GM12878 (cell line): Measurements from ENCODE around the gene KCND2. TPM values are rescaled to one million over a fixed set of nuclear protein-coding genes. Genes with fewer than 3 reads are reported as not detected.

Experiments
- ATAC-seq: fragments of 200-7000 bp; cut with Tn5 transposase; 3 replicates; pipeline ENCODE4 v1.9.1; 2020; ENCODE audit warnings: mild to moderate bottlenecking, moderate library complexity
- BruUV-seq: library from RNA; stranded (reverse); fragments of 400-500 nt; replicated peaks from 2 replicates; lab custom pipeline; 2021; lab: Mats Ljungman, UMichigan
- CTCF ChIA-PET: fragments of 300-600 bp; sonication (Branson Sonifier 250); formaldehyde crosslinking; extraction: SDS; loops from one replicate; lab custom pipeline; 2021; ENCODE audit warnings: inconsistent platforms; lab: Yijun Ruan, JAX
- POLR2A ChIA-PET: fragments of 350-600 bp; formaldehyde crosslinking; extraction: SDS; loops from one replicate; lab custom pipeline; 2021; ENCODE audit warnings: inconsistent platforms; lab: Charles Lee
- RAD21 ChIA-PET: fragments of 300-600 bp; sonication (Branson Sonifier 250); formaldehyde crosslinking; loops from one replicate; lab custom pipeline; 2023; ENCODE audit warnings: antibody characterized with exemption; ENCODE audit not compliant: unreplicated experiment; lab: Charles Lee
- SMC1A ChIA-PET: fragments of 300-600 bp; sonication (Branson Sonifier 250); formaldehyde crosslinking; loops from one replicate; lab custom pipeline; 2023; ENCODE audit not compliant: unreplicated experiment, uncharacterized antibody; lab: Charles Lee
- DNase-seq: peaks from one replicate; pipeline ENCODE4 v3.0.0-alpha.2; 2011; ENCODE audit warnings: low read depth, low spot score
- FAIRE-seq: peaks from 3 replicates; lab custom pipeline; 2011; peaks lifted over from hg19 to GRCh38; lab: Jason Lieb, UNC
- H2AFZ ChIP-seq: 2 replicates; pipeline ENCODE4 v1.6.0; 2011; ENCODE audit warnings: low read depth, low read length, control low read depth; ENCODE audit not compliant: control insufficient read depth
- H3K27ac ChIP-seq: 2 replicates; pipeline ENCODE4 v1.5.1; 2011; ENCODE audit warnings: control low read depth; ENCODE audit not compliant: control insufficient read depth, insufficient read depth
- H3K27me3 ChIP-seq, 2 experiments: replicated peaks in 1 of 2; 2 replicates each; pipeline versions ENCODE4 v1.6.0 to v1.6.1; 2011; ENCODE audit warnings: low read length in 1 of 2; ENCODE audit not compliant: control insufficient read depth in 2 of 2, insufficient read depth in 2 of 2
- H3K36me3 ChIP-seq, 2 experiments: 2 replicates each; pipeline ENCODE4 v1.5.1; 2011; ENCODE audit warnings: low read length in 1 of 2; ENCODE audit not compliant: control insufficient read depth in 2 of 2, insufficient read depth in 2 of 2
- H3K4me1 ChIP-seq: 2 replicates; pipeline ENCODE4 v1.6.1; 2011; ENCODE audit warnings: mild to moderate bottlenecking, low read length, moderate library complexity, mixed read lengths; ENCODE audit not compliant: control insufficient read depth, insufficient read depth
- H3K4me2 ChIP-seq: 2 replicates; pipeline ENCODE4 v1.6.0; 2011; ENCODE audit warnings: control low read depth; ENCODE audit not compliant: control insufficient read depth, insufficient read depth
- H3K4me3 ChIP-seq: fragments of 200-600 bp; sonication (generic); 2 replicates; pipeline ENCODE4 v1.5.1; 2016
- H3K79me2 ChIP-seq: 2 replicates; pipeline ENCODE4 v1.6.0; 2011; ENCODE audit warnings: low read length; ENCODE audit not compliant: control insufficient read depth, insufficient read depth
- H3K9ac ChIP-seq: 2 replicates; pipeline ENCODE4 v1.8.0; 2011; ENCODE audit warnings: low read length, control low read depth, mixed read lengths; ENCODE audit not compliant: control insufficient read depth, insufficient read depth
- H3K9me3 ChIP-seq: replicated peaks from 3 replicates; pipeline ENCODE4 v1.5.1; 2011; ENCODE audit warnings: mild to moderate bottlenecking, low read length; ENCODE audit not compliant: control insufficient read depth, insufficient read depth
- H4K20me1 ChIP-seq: 2 replicates; pipeline ENCODE4 v1.6.0; 2011; ENCODE audit not compliant: control insufficient read depth, insufficient read depth
- BCL11A ChIP-seq: IDR thresholded peaks from 2 replicates; pipeline ENCODE4 v1.6.1; 2011; ENCODE audit warnings: low read depth, low read length
- CHD2 ChIP-seq: IDR thresholded peaks from 2 replicates; pipeline ENCODE4 v1.6.1; 2011; ENCODE audit warnings: low read depth, low read length, improper control_type of control experiment, borderline replicate concordance
- CHD4 ChIP-seq: fragments of 200-600 bp; sonication (generic); IDR thresholded peaks from 2 replicates; pipeline ENCODE4 v1.6.1; 2016; ENCODE audit warnings: mild to moderate bottlenecking
- E2F8 ChIP-seq: fragments of 450-650 bp; IDR thresholded peaks from 2 replicates; pipeline ENCODE4 v1.6.1; 2018; ENCODE audit warnings: mild to moderate bottlenecking, low read depth, moderate library complexity; ENCODE audit not compliant: partially characterized antibody
- EED ChIP-seq: sonication (generic); IDR thresholded peaks from 2 replicates; pipeline ENCODE4 v1.6.1; 2016; ENCODE audit warnings: antibody characterized with exemption, low read depth
- GABPA ChIP-seq: IDR thresholded peaks from 2 replicates; pipeline ENCODE4 v1.6.1; 2014; ENCODE audit warnings: antibody characterized with exemption, low read depth, mild to moderate bottlenecking, inconsistent platforms
- NFYA ChIP-seq: IDR thresholded peaks from 2 replicates; pipeline ENCODE4 v1.6.1; 2011; ENCODE audit warnings: low read depth, mild to moderate bottlenecking, low read length, improper control_type of control experiment, borderline replicate concordance
- PAX5 ChIP-seq: IDR thresholded peaks from 2 replicates; pipeline ENCODE4 v1.6.1; 2011; ENCODE audit warnings: low read depth, low read length, borderline replicate concordance
- PAX8 ChIP-seq: fragments of 450-650 bp; IDR thresholded peaks from 2 replicates; pipeline ENCODE4 v1.6.1; 2017; ENCODE audit warnings: mild to moderate bottlenecking, moderate library complexity
- RBBP5 ChIP-seq: fragments of 200-600 bp; sonication (generic); conservative IDR thresholded peaks from 2 replicates; pipeline ENCODE4 v1.6.1; 2016
- RFX5 ChIP-seq: IDR thresholded peaks from 2 replicates; pipeline ENCODE4 v1.6.1; 2011; ENCODE audit warnings: low read depth, low read length, improper control_type of control experiment
- STAT3 ChIP-seq: IDR thresholded peaks from 2 replicates; pipeline ENCODE4 v1.6.1; 2011; ENCODE audit warnings: low read depth, low read length, improper control_type of control experiment
- WGBS: methylation state at CpG from one replicate; pipeline ENCODE4 v1.1.6; 2016; ENCODE audit warnings: low lambda C conversion rate; ENCODE audit not compliant: insufficient replicate concordance, insufficient coverage; ENCODE audit errors: missing lambda C conversion rate; 5-methylcytosine and 5-hydroxymethylcytosine counted together
- in situ Hi-C: fragments of 300-500 bp; cut with MboI; formaldehyde crosslinking; loops from 9 replicates; pipeline ENCODE4 v1.14.3; 2018; ENCODE audit warnings: mixed read lengths
- intact Hi-C: fragments of 100-400 bp; cut with micrococcal nuclease; formaldehyde crosslinking; loops from one replicate; pipeline ENCODE4 v1.14.2; 2022; ENCODE audit not compliant: unreplicated experiment
- polyA plus RNA-seq, 11 experiments: library from polyadenylated mRNA; depleted of rRNA in 4 of 11; unstranded in 6 of 11; stranded (reverse) in 5 of 11; fragments of >200 nt; fragmentation: Nextera tagmentation in 4 of 11; fragmentation: Illumina TruSeq in 1 of 11; extraction: Ambion mirVana in 4 of 11; extraction: Trizol in 1 of 11; gene quantifications; 1 replicate in 1 of 11; 2 replicates in 10 of 11; pipeline versions ENCODE4 v1.2.1 to v1.2.3, GENCODE V29; 2011 to 2016; ENCODE audit warnings: inconsistent platforms in 2 of 11, missing spikeins in 2 of 11, low read depth in 1 of 11
- total RNA-seq, 4 experiments: library from RNA; depleted of rRNA in 3 of 4; stranded (reverse); fragments of >200 nt in 3 of 4; fragmentation: Illumina TruSeq in 1 of 4; extraction: Trizol in 1 of 4; gene quantifications; 2 replicates each; pipeline versions ENCODE4 v1.2.1 to v1.2.3, GENCODE V29; 2013 to 2021
- TF ChIP-seq, protein P1 (sequence below): IDR thresholded peaks from 2 replicates; pipeline ENCODE4 v1.6.1; 2012; ENCODE audit warnings: improper control_type of control experiment, low read depth, low read length; ENCODE audit not compliant: insufficient replicate concordance

The KCND2 gene
- total and polyA plus RNA-seq, 10 of the 15 experiments (the other 5 are each of a cell fraction or from before 2014, with no cell fraction given) = 3.6 to 22.3 (median 6.3) TPM

- no peak for ATAC-seq
- ChIA-PET SMC1A (no interaction called here), POLR2A (interaction anchor here (1.0 kb wide), 1 partner anchor 9 kb away, joined by 3 read pairs; no protein-coding TSS in a partner anchor), CTCF (interaction anchor here (0.9 kb wide), 1 partner anchor 50 kb away, joined by 5 read pairs; no protein-coding TSS in a partner anchor), RAD21 (no interaction called here)
- in situ Hi-C loops (no loop called here), intact Hi-C loops (no loop called here)
- H3K36me3 ChIP-seq = no peaks in the 10 kb centered on the region; a peak in 1 of 4 replicates
- H3K4me1 ChIP-seq = no peaks in the 10 kb centered on the region
- no peak overlapping the region for H3K27ac ChIP-seq
- 22% methylated on average over 5 of the region's 5 CpGs for WGBS
- H3K27me3 ChIP-seq = no peaks in the 10 kb centered on the region
- no peak for DNase-seq
- H4K20me1 ChIP-seq = no peaks in the 10 kb centered on the region
- BruUV-seq = no TSS peak
- TF ChIP-seq PAX5 = no peak
- no peak for TF ChIP-seq RFX5
- no peak for TF ChIP-seq BCL11A
- TF ChIP-seq STAT3 = no peak
- no peak for TF ChIP-seq NFYA
- no peak for TF ChIP-seq PAX8
- no peak for TF ChIP-seq EED
- TF ChIP-seq CHD2 = no peak
- TF ChIP-seq, protein P1, sequence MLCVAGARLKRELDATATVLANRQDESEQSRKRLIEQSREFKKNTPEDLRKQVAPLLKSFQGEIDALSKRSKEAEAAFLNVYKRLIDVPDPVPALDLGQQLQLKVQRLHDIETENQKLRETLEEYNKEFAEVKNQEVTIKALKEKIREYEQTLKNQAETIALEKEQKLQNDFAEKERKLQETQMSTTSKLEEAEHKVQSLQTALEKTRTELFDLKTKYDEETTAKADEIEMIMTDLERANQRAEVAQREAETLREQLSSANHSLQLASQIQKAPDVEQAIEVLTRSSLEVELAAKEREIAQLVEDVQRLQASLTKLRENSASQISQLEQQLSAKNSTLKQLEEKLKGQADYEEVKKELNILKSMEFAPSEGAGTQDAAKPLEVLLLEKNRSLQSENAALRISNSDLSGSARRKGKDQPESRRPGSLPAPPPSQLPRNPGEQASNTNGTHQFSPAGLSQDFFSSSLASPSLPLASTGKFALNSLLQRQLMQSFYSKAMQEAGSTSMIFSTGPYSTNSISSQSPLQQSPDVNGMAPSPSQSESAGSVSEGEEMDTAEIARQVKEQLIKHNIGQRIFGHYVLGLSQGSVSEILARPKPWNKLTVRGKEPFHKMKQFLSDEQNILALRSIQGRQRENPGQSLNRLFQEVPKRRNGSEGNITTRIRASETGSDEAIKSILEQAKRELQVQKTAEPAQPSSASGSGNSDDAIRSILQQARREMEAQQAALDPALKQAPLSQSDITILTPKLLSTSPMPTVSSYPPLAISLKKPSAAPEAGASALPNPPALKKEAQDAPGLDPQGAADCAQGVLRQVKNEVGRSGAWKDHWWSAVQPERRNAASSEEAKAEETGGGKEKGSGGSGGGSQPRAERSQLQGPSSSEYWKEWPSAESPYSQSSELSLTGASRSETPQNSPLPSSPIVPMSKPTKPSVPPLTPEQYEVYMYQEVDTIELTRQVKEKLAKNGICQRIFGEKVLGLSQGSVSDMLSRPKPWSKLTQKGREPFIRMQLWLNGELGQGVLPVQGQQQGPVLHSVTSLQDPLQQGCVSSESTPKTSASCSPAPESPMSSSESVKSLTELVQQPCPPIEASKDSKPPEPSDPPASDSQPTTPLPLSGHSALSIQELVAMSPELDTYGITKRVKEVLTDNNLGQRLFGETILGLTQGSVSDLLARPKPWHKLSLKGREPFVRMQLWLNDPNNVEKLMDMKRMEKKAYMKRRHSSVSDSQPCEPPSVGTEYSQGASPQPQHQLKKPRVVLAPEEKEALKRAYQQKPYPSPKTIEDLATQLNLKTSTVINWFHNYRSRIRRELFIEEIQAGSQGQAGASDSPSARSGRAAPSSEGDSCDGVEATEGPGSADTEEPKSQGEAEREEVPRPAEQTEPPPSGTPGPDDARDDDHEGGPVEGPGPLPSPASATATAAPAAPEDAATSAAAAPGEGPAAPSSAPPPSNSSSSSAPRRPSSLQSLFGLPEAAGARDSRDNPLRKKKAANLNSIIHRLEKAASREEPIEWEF = no peak
- TF ChIP-seq RBBP5 = no peak
- TF ChIP-seq E2F8 = no peak
- no peak for TF ChIP-seq CHD4
- TF ChIP-seq GABPA = no peak
- H3K79me2 ChIP-seq = no peaks in the 10 kb centered on the region
- H3K9ac ChIP-seq = no peak overlapping the region
- no peak overlapping the region for H3K4me2 ChIP-seq
- no peak overlapping the region for H2AFZ ChIP-seq
- FAIRE-seq = no peak
- no peaks in the 10 kb centered on the region for H3K9me3 ChIP-seq
- no peak overlapping the region for H3K4me3 ChIP-seq
Observed at GRCh38 chr7:120742372-120742771, 469.4 kb downstream of the KCND2 start.
